Peyer's patch (tissue), 4 donors: ENCODE measurements around the gene EFCAB10. TPM values are rescaled to one million over a fixed set of nuclear protein-coding genes. Genes with fewer than 3 reads are reported as not detected.
"Not testable (repeated sequence)": the region's sequence is repeated elsewhere in the genome, so short reads cannot be mapped to it uniquely, and the experiment has no call there.

Source experiments
- DNase-seq, 3 donors: peaks; one replicate each; pipeline ENCODE4 v3.0.0-alpha.2; 2017 to 2019
- H3K27ac ChIP-seq, 4 donors: fragments of 200-600 bp; sonication (generic); one replicate each; pipeline ENCODE4 v1.5.1; 2016 to 2019
- H3K27me3 ChIP-seq, 2 donors: fragments of 200-600 bp; sonication (generic); one replicate each; pipeline ENCODE4 v1.5.1; 2019
- H3K36me3 ChIP-seq, 3 donors: fragments of 200-600 bp; sonication (generic); one replicate each; pipeline ENCODE4 v1.5.1; 2016 to 2019
- H3K4me1 ChIP-seq, 4 donors: fragments of 200-600 bp; sonication (generic); one replicate each; pipeline ENCODE4 v1.5.1; 2016 to 2019
- H3K4me3 ChIP-seq, 4 donors: fragments of 200-600 bp; sonication (generic); 1 replicate in 3 of 4; 2 replicates in 1 of 4; pipeline ENCODE4 v1.5.1; 2016 to 2019; ENCODE audit warnings: mild to moderate bottlenecking in 1 of 4
- H3K9me3 ChIP-seq, 4 donors: fragments of 200-600 bp; sonication (generic); one replicate each; pipeline ENCODE4 v1.5.1; 2016 to 2019; ENCODE audit warnings: mild to moderate bottlenecking in 1 of 4
- POLR2A ChIP-seq, 2 donors: fragments of 450-650 bp; IDR thresholded peaks; one replicate each; pipeline ENCODE4 v1.5.1; 2017; ENCODE audit warnings: antibody characterized with exemption in 2 of 2, mild to moderate bottlenecking in 2 of 2, moderate library complexity in 2 of 2
- total RNA-seq, 4 donors: library from RNA; depleted of rRNA; stranded (reverse); fragments of >200 nt; gene quantifications; one replicate each; pipeline ENCODE4 v1.1.0, GENCODE V29; 2016
- TF ChIP-seq, protein P1 (sequence below), 6 experiments: fragments of 450-650 bp in 4 of 6; fragments of 200-600 bp in 2 of 6; sonication (generic) in 1 of 6; IDR thresholded peaks; one replicate each; pipeline ENCODE4 v1.5.1; 2017 to 2019; ENCODE audit warnings: antibody characterized with exemption in 6 of 6, mild to moderate bottlenecking in 3 of 6, moderate library complexity in 1 of 6

EFCAB10 gene
- total RNA-seq, 4 donors from 2014 or later, result not detected

- peaks cover 0 to 4% (median 0%) of the 10 kb centered on the region in 3 donors for H3K36me3 ChIP-seq
- no peaks in the 10 kb centered on the region for H3K27me3 ChIP-seq
- no peak overlapping the region for H3K4me3 ChIP-seq
- no peaks in the 10 kb centered on the region for H3K9me3 ChIP-seq
- no peak for DNase-seq
- no peak overlapping the region for H3K27ac ChIP-seq
- TF ChIP-seq POLR2A (IDR thresholded peaks at IDR 0.05), result no peak
- TF ChIP-seq, protein P1, sequence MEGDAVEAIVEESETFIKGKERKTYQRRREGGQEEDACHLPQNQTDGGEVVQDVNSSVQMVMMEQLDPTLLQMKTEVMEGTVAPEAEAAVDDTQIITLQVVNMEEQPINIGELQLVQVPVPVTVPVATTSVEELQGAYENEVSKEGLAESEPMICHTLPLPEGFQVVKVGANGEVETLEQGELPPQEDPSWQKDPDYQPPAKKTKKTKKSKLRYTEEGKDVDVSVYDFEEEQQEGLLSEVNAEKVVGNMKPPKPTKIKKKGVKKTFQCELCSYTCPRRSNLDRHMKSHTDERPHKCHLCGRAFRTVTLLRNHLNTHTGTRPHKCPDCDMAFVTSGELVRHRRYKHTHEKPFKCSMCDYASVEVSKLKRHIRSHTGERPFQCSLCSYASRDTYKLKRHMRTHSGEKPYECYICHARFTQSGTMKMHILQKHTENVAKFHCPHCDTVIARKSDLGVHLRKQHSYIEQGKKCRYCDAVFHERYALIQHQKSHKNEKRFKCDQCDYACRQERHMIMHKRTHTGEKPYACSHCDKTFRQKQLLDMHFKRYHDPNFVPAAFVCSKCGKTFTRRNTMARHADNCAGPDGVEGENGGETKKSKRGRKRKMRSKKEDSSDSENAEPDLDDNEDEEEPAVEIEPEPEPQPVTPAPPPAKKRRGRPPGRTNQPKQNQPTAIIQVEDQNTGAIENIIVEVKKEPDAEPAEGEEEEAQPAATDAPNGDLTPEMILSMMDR (IDR thresholded peaks at IDR 0.05), result no peak
- no peaks in the 10 kb centered on the region for H3K4me1 ChIP-seq
Measured at GRCh38 chr7:105602325-105603305, 21.3 kb upstream of the EFCAB10 start.

GRCh38 chr7:105600720-105601550 lies 19.6 kb upstream of the EFCAB10 start:
- TF ChIP-seq POLR2A (IDR thresholded peaks at IDR 0.05), result no peak
- TF ChIP-seq, protein P1 (IDR thresholded peaks at IDR 0.05), result no peak
- Histone ChIP-seq H3K4me1 (no peaks in the 10 kb centered on the region), H3K36me3 (no peaks in the 10 kb centered on the region), H3K27ac (no peak overlapping the region), H3K9me3 (no peaks in the 10 kb centered on the region), H3K27me3 (no peaks in the 10 kb centered on the region), H3K4me3 (no peak overlapping the region)
- no peak for DNase-seq

GRCh38 chr7:105599551-105599950 lies 18.3 kb upstream of the EFCAB10 start:
- TF ChIP-seq, protein P1 (IDR thresholded peaks at IDR 0.05), result no peak
- TF ChIP-seq POLR2A (IDR thresholded peaks at IDR 0.05), result no peak
- no peaks in the 10 kb centered on the region for H3K36me3 ChIP-seq
- no peak overlapping the region for H3K27ac ChIP-seq
- H3K9me3 ChIP-seq, result no peaks in the 10 kb centered on the region
- DNase-seq, result no peak
- H3K27me3 ChIP-seq, result no peaks in the 10 kb centered on the region
- H3K4me3 ChIP-seq, result no peak overlapping the region
- no peaks in the 10 kb centered on the region for H3K4me1 ChIP-seq

- not testable (repeated sequence) for H3K27me3 ChIP-seq, H3K9me3 ChIP-seq, H3K4me1 ChIP-seq, DNase-seq, H3K36me3 ChIP-seq, H3K27ac ChIP-seq, H3K4me3 ChIP-seq
Measured at GRCh38 chr7:105599080-105599479, 17.8 kb upstream of the EFCAB10 start.

DNA sequence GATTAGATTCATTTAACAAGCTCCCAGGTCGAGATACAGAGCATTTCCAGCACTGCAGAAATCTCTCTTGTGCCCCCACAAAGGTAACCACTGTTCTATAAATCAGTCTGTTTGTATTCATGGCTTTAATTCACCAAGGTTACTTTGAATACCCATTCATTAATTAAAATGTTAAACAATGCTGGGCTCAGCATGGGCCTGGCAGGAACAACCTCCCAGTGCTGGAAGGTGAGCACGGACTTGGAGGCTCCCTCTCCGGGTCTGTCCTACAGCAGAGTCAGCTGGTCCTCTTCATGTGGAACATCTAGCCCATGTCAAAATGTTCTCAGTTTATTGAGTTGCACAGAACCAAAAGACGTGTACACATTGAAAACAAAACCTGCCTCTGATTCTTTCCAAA lies 15.6 kb upstream of the EFCAB10 start:
- H3K27ac ChIP-seq, result no peak overlapping the region
- H3K4me3 ChIP-seq, result no peak overlapping the region
- no peak for DNase-seq
- no peak for TF ChIP-seq POLR2A (IDR thresholded peaks at IDR 0.05)
- TF ChIP-seq, protein P1 (IDR thresholded peaks at IDR 0.05), result no peak
- H3K27me3 ChIP-seq, result no peaks in the 10 kb centered on the region
- no peaks in the 10 kb centered on the region for H3K9me3 ChIP-seq
- H3K36me3 ChIP-seq, result no peaks in the 10 kb centered on the region
- no peaks in the 10 kb centered on the region for H3K4me1 ChIP-seq

DNA sequence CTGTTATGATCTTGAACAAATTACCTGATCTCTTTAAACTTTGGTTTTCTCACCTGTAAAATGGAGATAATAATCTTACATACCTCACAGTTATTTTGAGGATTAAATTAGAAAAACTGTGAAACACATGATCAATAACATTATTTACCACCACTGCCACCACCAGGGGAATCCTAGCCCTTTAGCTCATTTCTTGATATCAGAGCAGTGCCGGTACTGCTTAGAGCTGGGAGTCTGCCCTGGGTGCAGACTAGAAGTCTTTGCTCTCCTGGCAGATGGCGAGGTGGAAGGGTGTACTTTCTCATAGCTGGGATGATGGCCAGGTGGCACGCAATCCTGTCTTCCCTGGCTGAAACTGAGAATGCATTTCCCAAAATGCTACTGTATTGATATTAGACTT lies 12.7 kb upstream of the EFCAB10 start:
- no peak overlapping the region for H3K4me3 ChIP-seq
- H3K36me3 ChIP-seq, result no peaks in the 10 kb centered on the region
- no peak overlapping the region for H3K27ac ChIP-seq
- peaks cover 0 to 5% (median 0%) of the 10 kb centered on the region in 4 donors for H3K4me1 ChIP-seq
- TF ChIP-seq POLR2A (IDR thresholded peaks at IDR 0.05), result no peak
- no peaks in the 10 kb centered on the region for H3K9me3 ChIP-seq
- H3K27me3 ChIP-seq, result no peaks in the 10 kb centered on the region
- DNase-seq, result no peak
